Activated CD4-positive, alpha-beta T cell treated with anti-CD3 and anti-CD28 coated beads for 1 hour (primary cell): ENCODE data around the gene TTYH3.

Experiments used
- DNase-seq: peaks from one replicate; pipeline ENCODE4 v3.0.0-alpha.2; 2020

The TTYH3 gene

DNA sequence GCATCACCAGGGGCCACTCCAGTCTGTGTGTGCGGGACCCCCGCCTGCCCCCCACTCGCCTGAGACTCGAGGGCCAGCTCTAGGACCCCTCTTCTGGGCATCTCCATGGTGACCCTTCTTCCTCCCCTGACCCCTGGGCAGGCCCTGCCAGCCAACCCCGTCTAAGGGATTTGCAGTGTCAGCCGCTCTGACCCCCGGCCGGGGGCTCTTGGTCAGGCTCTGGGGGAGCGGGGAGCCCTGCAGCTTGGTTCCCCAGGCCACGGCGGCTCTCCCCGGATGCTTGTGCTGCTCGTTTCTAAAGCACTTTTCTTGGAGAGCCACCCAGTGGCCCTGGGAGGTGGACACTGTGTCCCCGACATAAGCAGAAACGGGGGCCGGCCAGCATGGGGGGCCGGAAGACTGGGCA is 5.3 kb downstream of the TTYH3 start:
- no peak for DNase-seq

DNA sequence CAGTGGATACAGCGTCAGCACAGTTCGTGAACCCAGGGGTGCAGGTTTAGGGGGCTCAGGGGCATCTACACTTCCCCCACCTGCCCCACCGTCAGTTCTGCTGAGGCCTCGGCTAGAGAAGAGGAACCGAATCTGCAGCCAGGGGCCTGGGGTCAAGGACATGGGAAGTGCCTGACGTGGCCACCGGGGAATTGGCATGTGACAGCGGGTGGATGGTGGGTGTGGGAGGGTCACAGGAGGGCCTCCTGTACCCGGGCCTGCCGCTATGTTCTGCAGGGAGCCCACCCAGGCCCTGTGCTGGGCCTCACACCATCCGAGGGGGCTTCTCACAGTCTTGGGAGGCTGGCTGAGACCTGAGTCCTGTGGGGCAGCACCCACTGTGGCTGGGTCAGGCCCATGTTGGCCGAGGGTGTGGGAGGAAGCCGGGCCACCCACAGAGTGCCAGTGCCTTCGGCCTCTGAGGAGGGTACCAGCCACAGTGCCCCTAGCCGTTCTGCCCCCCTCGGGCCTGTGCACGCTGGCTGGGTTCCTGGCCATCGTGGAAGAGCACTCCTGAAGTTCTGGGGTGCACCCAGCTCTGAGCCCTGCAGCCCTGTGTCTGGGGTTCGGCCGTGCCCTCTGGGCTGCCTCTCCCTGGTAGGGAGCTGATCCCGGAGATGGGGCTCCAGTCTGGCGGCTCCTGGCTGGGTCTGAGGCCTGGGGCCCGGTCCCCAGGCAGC is 5.9 kb downstream of the TTYH3 start:
- DNase-seq: no peak

GRCh38 chr7:2638224-2638991 is 6.6 kb downstream of the TTYH3 start:
- DNase-seq: no peak

GRCh38 chr7:2639181-2639681 is 7.4 kb downstream of the TTYH3 start:
- no peak for DNase-seq

GRCh38 chr7:2639695-2640481 is 8.1 kb downstream of the TTYH3 start:
- no peak for DNase-seq

- DNase-seq: no peak
Observed at GRCh38 chr7:2640482-2640830, 8.7 kb downstream of the TTYH3 start.

GRCh38 chr7:2640846-2641316 is 9.1 kb downstream of the TTYH3 start:
- DNase-seq: no peak

GRCh38 chr7:2641406-2642393 is 9.9 kb downstream of the TTYH3 start:
- no peak for DNase-seq

DNA sequence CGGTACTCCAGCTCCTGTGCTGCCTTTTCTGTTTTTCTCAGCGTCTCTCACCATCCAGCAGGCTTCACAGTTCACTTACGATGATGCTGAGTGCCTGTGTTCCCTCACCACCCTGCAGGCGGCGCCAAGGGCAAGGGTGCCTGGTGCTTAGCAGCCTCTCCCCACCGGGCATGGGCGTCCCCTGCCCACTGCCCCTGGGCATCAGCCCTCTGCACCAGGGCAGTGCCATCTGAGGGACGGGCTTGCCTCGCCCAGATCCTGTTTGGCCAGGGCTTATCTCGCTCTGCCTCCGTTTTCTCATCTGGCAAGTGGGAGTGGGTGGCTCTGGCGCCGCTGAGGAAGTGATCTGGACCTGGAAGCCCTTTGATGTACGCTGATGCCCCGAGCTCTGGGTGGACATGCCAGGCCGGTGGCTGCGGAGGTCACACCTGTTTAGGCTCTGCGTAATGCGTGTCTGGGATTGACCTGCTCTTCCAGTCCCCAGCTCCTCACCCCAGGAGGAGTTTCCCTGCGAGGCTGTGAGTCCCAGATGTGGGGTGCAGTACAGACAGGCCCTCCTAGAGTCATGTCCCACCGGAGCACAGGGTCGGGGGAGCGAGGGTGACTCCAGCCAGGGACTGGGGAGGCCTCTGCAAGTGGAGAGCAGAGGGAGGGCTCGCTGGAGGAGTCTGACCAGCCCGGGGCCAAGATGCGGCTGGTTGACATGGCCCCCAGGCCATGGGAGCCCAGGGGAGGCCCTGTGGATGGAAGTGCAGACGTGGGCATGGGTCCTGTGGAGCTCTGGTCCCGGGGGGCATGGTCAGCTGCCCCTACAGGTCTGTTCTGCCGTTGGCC is 11.8 kb downstream of the TTYH3 start:
- DNase-seq: no peak

DNA sequence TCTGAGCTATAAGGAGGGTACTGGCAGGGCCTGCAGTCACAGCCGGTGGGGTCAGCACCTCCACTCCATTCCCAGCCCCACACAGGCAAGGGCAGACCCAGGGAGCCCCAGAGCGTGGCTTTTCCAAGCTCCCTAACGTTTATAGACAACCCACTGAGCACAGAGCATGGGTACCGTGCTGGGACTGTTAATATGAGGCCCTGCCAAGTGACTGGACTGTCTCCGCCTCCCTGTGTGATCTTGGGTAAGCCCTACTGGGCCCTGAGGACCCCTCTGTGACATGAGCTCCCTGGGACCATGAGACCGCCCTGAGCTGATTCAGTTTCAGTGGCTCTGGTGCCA is 12.4 kb downstream of the TTYH3 start:
- no peak for DNase-seq

DNA sequence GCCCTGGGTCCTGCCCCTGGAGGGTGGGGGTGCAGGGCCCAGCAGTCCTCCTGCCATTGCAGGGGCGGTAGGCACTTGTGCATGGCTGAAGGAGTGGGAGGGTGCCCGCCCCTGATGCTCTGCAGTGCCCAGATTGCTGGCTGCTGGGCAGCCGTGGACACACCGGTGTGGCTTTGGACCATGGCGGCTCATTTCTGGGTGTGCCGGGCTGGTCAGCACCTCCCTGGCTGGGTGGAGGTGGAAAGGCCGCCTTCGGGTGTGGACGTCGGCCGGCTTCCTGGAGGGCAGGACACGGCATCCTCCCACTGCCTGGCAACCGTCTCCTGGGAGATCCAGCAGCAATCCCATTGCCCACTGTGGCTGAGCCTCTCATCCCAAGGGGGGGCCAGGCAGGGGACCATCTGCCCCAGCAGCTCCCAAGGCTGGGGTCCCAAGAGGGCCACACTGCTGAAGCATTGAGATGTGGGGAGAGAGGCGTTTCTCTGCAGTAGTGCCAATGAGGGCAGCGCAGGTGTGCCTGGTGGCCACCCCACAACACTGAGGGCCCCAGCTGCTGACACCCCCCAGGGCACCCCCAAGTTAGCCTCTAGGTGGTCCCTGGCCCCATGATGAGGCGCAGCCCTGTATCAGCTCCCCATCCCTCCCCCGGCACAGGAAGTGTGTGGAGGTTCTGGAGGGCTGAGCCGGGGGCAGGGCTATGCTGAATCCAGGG is 12.9 kb downstream of the TTYH3 start:
- no peak for DNase-seq

- DNase-seq: no peak
Observed at GRCh38 chr7:2645274-2645868, 13.6 kb downstream of the TTYH3 start.

- no peak for DNase-seq
Observed at GRCh38 chr7:2646336-2646679, 14.5 kb downstream of the TTYH3 start.

GRCh38 chr7:2646680-2647571 is 15.1 kb downstream of the TTYH3 start:
- DNase-seq: no peak

- DNase-seq: no peak
Observed at GRCh38 chr7:2647594-2648172, 15.9 kb downstream of the TTYH3 start.

DNA sequence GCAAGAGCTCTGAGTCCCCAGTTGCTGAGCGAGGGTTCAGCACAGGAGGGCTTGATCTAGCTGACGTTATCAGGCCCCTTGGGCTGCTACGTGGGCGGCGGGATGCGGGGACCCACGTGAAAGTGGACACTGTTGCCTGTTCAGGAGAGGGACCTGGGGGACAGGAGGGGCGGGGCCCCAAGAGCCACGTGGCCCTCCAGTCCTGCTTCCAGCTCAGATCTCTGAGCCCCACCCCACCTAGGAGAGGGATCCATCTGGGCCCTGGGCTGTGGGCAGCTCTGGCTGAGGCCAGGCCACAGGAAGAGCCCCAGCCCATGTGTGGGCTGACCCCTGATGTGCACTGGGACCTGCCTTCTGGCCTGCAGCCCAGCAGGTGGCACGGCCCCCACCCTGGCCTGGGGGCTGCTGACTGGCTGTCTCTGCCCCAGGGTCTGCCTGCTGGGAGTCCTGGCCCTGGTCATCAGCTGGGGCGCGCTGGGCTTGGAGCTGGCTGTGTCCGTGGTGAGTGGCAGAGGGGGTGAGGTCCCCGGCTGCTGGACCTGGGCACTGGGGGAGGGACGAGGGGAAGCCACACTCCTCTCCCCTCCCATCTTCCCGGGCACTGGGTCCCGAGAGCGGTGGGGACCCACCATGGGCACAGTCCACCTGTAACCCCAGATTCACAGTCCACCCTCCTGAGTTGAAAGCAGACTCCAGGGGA is 17.5 kb downstream of the TTYH3 start:
- no peak for DNase-seq

GRCh38 chr7:2649991-2650390 is 18.2 kb downstream of the TTYH3 start:
- no peak for DNase-seq

- DNase-seq: no peak
Observed at GRCh38 chr7:2650451-2650850, 18.7 kb downstream of the TTYH3 start.
